ENCODE data around the gene PMS2.
"Not testable (repeated sequence)": the region's sequence is repeated elsewhere in the genome, so short reads cannot be mapped to it uniquely, and the experiment has no call there.

PMS2 gene

DNA sequence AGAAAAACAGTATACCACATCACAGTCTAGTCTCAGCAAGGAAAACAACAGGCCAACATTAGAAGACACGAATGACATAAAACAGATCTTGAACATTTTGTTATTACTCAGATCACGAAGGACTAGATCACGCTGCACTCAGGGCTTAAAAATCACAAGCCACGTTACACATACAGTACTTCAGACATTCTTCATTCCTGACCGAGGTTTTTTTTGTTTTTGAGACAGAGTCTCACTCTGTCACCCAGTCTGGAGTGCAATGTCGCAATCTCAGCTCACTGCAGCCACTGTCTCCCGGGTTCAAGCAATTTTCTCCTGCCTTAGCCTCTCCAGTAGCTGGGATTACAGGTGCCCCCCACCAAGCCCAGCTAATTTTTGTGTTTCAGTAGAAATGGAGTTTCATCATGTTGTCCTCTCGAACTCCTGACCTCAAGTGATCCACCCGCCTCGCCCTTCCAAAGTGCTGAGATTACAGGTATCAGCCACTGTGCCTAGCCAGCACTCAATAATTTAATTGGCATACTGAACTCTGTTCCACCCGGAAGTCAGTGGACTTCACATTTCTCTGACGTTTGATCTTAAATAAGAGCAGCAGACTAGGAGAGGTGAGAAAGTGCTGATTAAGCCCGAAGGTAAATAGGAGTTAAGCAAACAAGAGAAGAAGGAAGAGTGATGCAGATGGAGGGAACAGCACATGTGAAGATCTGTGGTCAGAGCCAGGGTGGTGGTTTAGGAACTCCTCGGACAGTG, 3.7 kb upstream of the PMS2 start:
- no peak for DNase-seq

DNA sequence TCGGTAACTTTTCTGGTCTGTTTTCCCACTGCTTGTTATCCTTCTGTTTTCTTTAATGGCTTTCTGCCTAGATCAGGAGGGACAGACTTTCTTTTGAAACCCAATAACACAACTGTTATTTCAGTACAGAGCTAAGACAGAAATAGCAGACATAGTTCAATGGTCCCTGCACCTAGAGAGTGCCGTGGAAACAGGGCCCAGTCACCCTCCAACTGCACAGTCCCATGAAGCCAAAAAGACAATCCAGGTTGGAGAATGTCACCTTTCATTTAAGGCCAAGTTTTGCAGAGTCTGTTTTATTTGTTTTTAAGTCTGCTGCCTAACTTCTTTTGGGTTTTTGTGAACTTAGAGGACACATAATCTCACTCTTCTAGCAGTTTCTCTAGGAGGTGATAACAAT, 2.7 kb upstream of the PMS2 start:
- DNase-seq: no peak

- DNase-seq: not testable (repeated sequence)
Observed at GRCh38 chr7:6010370-6010769, 1.5 kb upstream of the PMS2 start.

GRCh38 chr7:6007835-6008590, 836 bp downstream of the PMS2 start:
- not testable (repeated sequence) for DNase-seq

GRCh38 chr7:6007386-6007785, 1.5 kb downstream of the PMS2 start:
- no peak for DNase-seq

GRCh38 chr7:5997210-5997808, 11.5 kb downstream of the PMS2 start:
- DNase-seq: peak; percentile 8

DNA sequence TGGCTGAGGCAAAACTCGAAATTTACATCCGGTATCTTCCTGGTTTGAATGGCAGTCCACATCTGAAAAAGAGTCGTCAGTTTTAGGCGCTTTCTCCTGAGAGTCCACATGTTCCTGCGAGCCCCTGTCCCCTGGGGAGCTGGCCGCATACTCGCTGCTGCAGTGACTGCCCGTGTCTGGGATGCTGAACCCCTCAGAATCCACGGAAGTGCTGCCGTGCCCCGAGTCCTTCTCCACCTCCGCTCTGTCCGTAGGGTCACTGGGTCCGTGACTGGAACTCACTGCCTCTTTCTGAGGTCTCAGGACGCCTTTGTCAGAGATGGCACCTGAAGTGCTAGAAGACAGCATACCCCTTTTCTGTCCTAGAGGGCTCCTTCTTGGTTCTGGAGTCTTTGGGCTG, 21.8 kb downstream of the PMS2 start:
- DNase-seq: not testable (repeated sequence)

GRCh38 chr7:5979680-5980314, 29.1 kb downstream of the PMS2 start:
- not testable (repeated sequence) for DNase-seq

DNA sequence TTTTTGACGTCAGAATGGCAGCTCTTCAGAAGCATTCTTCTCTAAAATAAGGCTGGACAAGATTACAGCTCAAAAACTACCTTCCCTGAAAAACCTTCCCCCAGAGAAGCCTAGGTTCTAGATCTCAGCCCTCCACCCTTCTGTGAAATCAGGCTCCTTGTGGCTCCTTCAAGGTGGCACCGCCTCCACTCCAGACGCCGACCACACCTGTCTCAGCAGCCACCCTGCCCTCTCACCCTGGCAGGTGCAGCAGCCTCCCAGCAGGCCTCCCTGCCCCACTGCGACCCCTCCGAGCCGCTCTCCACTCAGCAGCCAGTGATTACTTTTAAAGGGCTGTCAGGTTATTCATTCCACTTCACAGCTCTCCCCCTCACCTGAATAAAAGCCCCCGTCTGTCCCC, 35.3 kb downstream of the PMS2 start:
- DNase-seq: not testable (repeated sequence)

DNA sequence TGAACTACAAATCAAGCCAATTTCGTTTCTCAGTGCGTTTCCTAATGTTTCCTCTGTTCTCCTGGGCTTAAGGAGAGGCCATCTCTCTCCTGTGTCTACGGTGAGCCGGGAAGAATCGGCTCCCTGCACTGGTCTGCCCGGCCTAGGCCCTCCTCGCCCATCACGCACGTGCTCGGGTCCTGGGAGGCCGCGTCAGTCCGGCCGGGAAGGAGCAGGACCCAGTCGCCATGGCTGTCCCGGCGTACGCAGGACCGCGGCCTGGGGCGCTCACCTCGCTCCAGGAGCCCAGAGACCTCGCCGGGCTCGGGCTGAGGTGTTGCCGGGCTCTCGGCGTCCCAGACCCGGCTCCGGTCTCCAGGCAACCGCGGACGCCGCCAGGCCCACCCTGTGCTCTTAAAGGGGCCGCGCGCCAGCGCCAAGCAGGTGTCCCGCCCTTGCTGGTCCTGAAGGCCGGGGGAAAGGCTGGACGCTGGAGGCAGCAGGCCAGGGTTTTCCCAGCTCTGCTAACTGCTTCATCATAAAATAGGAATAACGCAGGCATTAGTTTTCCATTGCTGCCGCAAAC, 38.4 kb downstream of the PMS2 start, which contains the start of gene RSPH10B:
RSPH10B (minus strand) TSS at position 343 of the 565 bp plus-strand sequence. CDS start 3,573 bp downstream, outside the sequence.
- not testable (repeated sequence) for DNase-seq

DNA sequence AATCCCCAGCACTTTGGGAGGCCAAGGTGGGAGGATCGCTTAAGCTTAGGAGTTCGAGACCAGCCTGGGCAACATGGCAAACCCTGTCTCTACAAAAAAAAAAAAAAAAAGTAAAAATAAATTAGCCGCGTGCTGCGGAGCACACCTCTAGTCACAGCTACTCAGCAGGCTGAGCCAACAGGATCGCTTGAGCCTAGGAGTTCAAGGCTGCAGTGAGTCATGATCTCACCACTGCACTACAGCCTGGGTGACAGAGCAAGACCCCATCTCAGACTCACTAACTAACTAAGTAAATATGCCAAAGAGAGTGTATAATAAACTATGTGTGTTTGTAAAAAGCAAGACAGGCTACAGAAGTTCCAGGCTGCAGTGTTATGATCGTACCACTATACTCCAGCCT, 45.0 kb downstream of the PMS2 start:
- not testable (repeated sequence) for DNase-seq

GRCh38 chr7:5963205-5963604, 45.6 kb downstream of the PMS2 start:
- DNase-seq: not testable (repeated sequence)

DNA sequence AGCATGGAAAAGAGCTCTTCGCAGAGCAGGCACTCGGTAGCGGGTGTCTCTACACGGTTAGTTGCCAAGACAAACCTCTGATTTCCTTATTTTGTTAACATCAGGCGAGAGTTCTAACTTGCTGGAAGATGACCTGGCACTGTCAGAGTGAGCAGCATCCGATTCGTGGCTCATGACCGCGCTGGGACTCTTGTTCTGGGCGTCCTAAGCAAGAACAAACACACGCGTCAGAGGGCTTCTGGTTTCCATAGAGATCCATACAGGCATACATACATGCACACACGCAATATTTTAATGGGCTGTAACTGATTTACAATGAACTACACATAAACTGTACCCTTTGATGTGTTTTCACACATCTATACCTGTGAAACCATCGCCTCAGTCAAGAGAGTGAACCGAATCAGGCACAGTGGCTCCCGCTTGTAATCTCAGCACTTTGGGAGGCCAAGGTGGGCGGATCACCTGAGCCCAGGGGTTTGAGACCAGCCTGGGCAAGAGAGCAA, 73.9 kb downstream of the PMS2 start:
- DNase-seq: not testable (repeated sequence)

- DNase-seq: not testable (repeated sequence)
Observed at GRCh38 chr7:5931905-5932644, 76.8 kb downstream of the PMS2 start.

DNA sequence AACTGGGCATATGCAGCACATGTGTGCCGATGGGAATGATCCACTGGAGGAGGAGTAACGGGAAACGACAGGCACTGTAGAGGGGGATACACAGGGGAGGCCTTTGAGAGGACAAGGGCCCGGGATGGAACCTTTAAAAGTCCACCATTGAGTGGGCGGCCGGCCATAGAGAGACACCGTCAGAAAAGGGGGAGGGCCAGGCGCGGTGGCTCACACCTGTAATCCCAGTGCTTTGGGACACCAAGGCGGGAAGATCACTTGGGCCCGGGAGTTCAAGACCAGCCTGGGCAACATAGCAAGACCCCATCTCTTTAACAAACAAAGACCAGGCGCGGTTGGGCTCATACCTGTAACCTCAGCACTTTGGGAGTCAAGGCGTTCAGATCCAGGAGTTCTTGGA, 77.6 kb downstream of the PMS2 start:
- DNase-seq: not testable (repeated sequence)

DNA sequence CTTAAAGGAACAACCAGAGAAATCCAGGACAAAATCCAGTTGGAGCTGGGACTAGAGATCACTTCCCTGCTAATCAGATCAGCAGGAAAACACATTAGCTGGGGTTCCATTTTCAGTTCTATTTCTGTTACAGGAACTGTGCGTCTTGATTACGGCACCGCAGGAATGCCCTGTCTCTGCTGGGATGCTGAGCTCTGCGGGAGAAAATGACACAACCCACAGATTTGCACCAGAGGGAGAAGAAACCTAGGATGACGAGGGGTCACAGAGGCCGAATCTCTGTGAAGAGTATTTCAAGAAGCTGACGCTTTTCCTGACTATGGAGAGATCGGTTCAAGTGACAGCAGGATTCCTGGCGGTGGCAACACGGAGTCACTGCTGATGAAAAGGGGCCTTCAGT, 78.6 kb downstream of the PMS2 start:
- not testable (repeated sequence) for DNase-seq

DNA sequence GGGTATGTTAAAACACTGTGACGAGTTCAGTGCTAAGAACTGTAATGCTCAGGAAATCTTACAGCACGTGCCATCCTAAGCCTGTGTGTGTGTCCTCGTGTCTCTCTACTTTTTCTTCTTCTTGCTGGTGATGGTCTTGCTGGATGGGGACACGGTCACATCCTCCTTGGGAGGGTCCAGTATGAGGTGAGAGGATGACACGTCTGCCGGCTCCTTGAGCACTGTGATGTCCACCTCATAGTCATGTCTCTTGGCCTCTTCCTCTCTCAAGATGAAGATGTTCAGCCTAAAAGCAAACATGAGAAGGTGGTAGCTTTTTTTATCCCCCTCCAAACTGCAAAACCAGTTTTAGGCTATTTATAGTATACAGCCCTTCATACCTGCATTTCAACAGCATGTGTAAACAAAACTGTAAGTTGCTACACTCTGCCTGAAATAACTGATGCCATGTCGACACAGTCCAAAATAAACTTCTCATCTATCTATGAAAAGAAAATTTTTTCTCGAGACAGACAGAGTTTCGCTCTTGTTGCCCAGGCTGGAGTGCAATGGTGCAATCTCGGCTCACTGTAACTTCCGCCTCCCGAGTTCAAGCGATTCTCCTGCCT, 82.5 kb downstream of the PMS2 start:
- not testable (repeated sequence) for DNase-seq

DNA sequence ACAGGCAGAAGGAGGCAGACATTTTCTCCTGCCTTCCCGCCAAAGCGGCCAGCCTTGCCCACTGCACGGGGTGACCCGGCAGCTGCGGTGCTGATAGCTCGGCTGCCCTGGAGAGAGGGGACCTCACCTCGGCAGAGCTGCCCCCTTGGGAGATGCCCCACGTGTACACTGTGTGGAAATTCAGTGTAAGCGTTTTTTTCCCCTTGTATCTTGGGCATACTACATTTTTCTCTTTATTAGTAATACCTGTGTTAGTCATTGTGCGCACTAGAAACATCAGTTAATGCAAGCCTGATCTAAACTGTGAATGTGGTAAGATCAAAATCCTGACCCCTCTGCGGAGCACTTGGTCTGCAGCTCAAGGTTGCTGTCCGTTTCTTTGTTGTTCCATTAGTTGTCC, 84.2 kb downstream of the PMS2 start:
- not testable (repeated sequence) for DNase-seq

DNA sequence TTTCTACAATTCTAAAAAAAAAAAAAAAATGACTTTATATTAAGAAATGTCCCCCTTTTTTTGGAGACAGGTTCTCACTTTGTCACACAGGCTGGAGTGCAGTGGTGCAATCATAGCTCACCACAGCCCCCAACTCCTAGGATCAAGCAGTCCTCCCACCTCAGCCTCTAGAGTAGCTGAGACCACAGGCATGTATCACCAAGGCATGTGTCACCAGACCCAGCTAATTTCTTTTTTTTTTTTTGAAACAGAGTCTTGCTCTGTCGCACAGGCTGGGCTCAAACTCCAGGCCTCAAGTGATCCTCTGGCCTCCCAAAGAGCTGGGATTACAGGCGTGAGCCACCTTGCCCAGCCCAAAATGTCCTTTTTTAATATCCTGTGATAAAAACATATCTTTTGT, 84.7 kb downstream of the PMS2 start:
- DNase-seq: not testable (repeated sequence)

Data from NCI-H446 treated with DMSO at 0.1 percent for 48 hours (cell line).